T-cell (primary cell): Measurements from ENCODE around the gene ECI2. TPM values are rescaled to one million over a fixed set of nuclear protein-coding genes. Genes with fewer than 3 reads are reported as not detected.

Experiments used
- ATAC-seq, 4 experiments: fragments of 200-7000 bp in 3 of 4; fragments of 150-1000 bp in 1 of 4; cut with Tn5 transposase; replicated peaks in 1 of 4; 1 replicate in 3 of 4; 2 replicates in 1 of 4; pipeline ENCODE4 v1.10.0; 2021; ENCODE audit warnings: moderate library complexity in 3 of 4, mild to moderate bottlenecking in 2 of 4, moderate number of reproducible peaks in 1 of 4
- CTCF ChIA-PET, 2 donors: fragments of 300-600 bp; sonication (Branson Sonifier 250); formaldehyde crosslinking; loops; one replicate each; lab custom pipeline; 2022; ENCODE audit warnings: antibody characterized with exemption in 2 of 2; lab: Charles Lee
- POLR2A ChIA-PET, 2 donors: fragments of 300-600 bp; sonication (Branson Sonifier 250); formaldehyde crosslinking; loops; one replicate each; lab custom pipeline; 2022; ENCODE audit warnings: antibody characterized with exemption in 2 of 2; lab: Charles Lee
- DNase-seq, 35 experiments: peaks; one replicate each; pipeline versions ENCODE4 v3.0.0 to v3.0.0-alpha.2; 2013 to 2023
- H3K27ac ChIP-seq: one replicate; pipeline ENCODE4 v1.5.1; 2013; ENCODE audit warnings: low read length
- H3K27me3 ChIP-seq, 2 experiments: replicated peaks in 1 of 2; 1 replicate in 1 of 2; 2 replicates in 1 of 2; pipeline versions ENCODE4 v1.6.1 to v1.7.0; 2013; ENCODE audit warnings: low read length in 1 of 2, mixed read lengths in 1 of 2; ENCODE audit not compliant: control insufficient read depth in 2 of 2, insufficient read depth in 2 of 2; ENCODE audit errors: extremely low read depth in 1 of 2
- H3K36me3 ChIP-seq, 2 donors: 1 replicate in 1 of 2; 2 replicates in 1 of 2; pipeline versions ENCODE4 v1.6.1 to v1.7.0; 2013; ENCODE audit warnings: low read length in 1 of 2; ENCODE audit not compliant: control insufficient read depth in 2 of 2, insufficient read depth in 1 of 2; ENCODE audit errors: extremely low read depth in 1 of 2
- H3K4me1 ChIP-seq, 2 experiments: 1 replicate in 1 of 2; 2 replicates in 1 of 2; pipeline versions ENCODE4 v1.6.1 to v1.7.0; 2013; ENCODE audit warnings: low read length in 2 of 2, mixed read lengths in 1 of 2; ENCODE audit not compliant: insufficient read depth in 2 of 2, control insufficient read depth in 1 of 2; ENCODE audit errors: extremely low read depth in 1 of 2
- H3K4me3 ChIP-seq, 2 donors: 1 replicate in 1 of 2; 2 replicates in 1 of 2; pipeline versions ENCODE4 v1.5.1 to v1.7.0; 2013; ENCODE audit warnings: mild to moderate bottlenecking in 2 of 2, low read length in 1 of 2, moderate library complexity in 1 of 2; ENCODE audit not compliant: control insufficient read depth in 1 of 2; ENCODE audit errors: extremely low read depth in 1 of 2
- H3K9me3 ChIP-seq: 2 replicates; pipeline ENCODE4 v1.7.0; 2013
- H3K27ac Mint-ChIP-seq, 2 donors: one replicate each; pipeline ENCODE4 v1.8.0; 2020 to 2021; ENCODE audit warnings: mild to moderate bottlenecking in 2 of 2, mixed read lengths in 2 of 2
- H3K27me3 Mint-ChIP-seq, 2 donors: one replicate each; pipeline ENCODE4 v1.8.0; 2021 to 2022; ENCODE audit warnings: mixed read lengths in 2 of 2
- H3K36me3 Mint-ChIP-seq: one replicate; pipeline ENCODE4 v1.8.0; 2021; ENCODE audit warnings: mixed read lengths
- H3K4me1 Mint-ChIP-seq, 3 donors: one replicate each; pipeline ENCODE4 v1.8.0; 2020 to 2022; ENCODE audit warnings: mixed read lengths in 3 of 3, mild to moderate bottlenecking in 1 of 3
- H3K4me3 Mint-ChIP-seq, 3 donors: one replicate each; pipeline ENCODE4 v1.8.0; 2020 to 2022; ENCODE audit warnings: mild to moderate bottlenecking in 3 of 3, mixed read lengths in 3 of 3, moderate library complexity in 3 of 3
- H3K9me3 Mint-ChIP-seq, 3 donors: one replicate each; pipeline ENCODE4 v1.8.0; 2020 to 2022; ENCODE audit warnings: mixed read lengths in 3 of 3
- WGBS: methylation state at CpG from one replicate; pipeline ENCODE4 v1.1.5; 2013; ENCODE audit warnings: missing lambda C conversion rate; ENCODE audit not compliant: insufficient coverage; 5-methylcytosine and 5-hydroxymethylcytosine counted together
- total RNA-seq, 35 experiments: library from RNA in 6 of 35; stranded (reverse) in 6 of 35; fragments of 120-200 nt in 1 of 35; gene quantifications; one replicate each; pipeline versions ENCODE4 v1.2.1 to v1.2.4 and lab custom pipeline; 2013 to 2026

ECI2 gene
- 10 to 100 TPM; 20.4 to 47.7 (median 36.5) TPM for total RNA-seq
- 37.7 TPM for total RNA-seq (2013)
- total RNA-seq (lab: John Stamatoyannopoulos, UW): 9.8 to 71.8 (median 30.0) reads per million in 29 experiments

GRCh38 chr6:4134841-4135664 is at the start of gene ECI2:
Gene ECI2 (minus strand): TSS chr6:4135575. CDS start chr6:4135560, 15 bp downstream.
- H3K27me3 ChIP-seq: no peaks in the 10 kb centered on the region
- H3K4me1 ChIP-seq: peaks cover 12 to 17% of the 10 kb centered on the region in 2 experiments
- POLR2A ChIA-PET: interaction anchor here (0.5 to 2.5 kb wide), 11 partner anchors 76 to 1005 kb away, joined by 3 to 21 read pairs (median 6); a partner anchor contains a TSS
- ATAC-seq: peak; percentile 22 to 67 (median 28)
- Mint-ChIP-seq H3K36me3 (peaks cover 26% of the 10 kb centered on the region), H3K4me3 (peak within 1 kb of the TSS; percentile 86 to 91 (median 86)), H3K27me3 (no peaks in the 10 kb centered on the region), H3K4me1 (peaks cover 38 to 48% (median 44%) of the 10 kb centered on the region in 3 donors), H3K27ac (peak within 1 kb of the TSS; percentile 88 to 89), H3K9me3 (peaks cover 0 to 13% (median 5%) of the 10 kb centered on the region in 3 donors)
- H3K27ac ChIP-seq: peak within 1 kb of the TSS; percentile 82
- CTCF ChIA-PET: interaction anchor here in 1 of 2 donors (0.5 to 3.0 kb wide), 14 partner anchors 10 to 1544 kb away, joined by 3 to 21 read pairs (median 4); a partner anchor contains a TSS
- peak within 1 kb of the TSS; percentile 88 to 89 for H3K4me3 ChIP-seq
- peaks cover 0 to 21% of the 10 kb centered on the region in 2 donors for H3K36me3 ChIP-seq
- H3K9me3 ChIP-seq: no peaks in the 10 kb centered on the region
- DNase-seq: peak in 26 of 35 experiments; percentile 13 to 66 (median 38)
- WGBS: 1% methylated on average over 57 of the region's 66 CpGs

- POLR2A ChIA-PET: no interaction called here
- H3K27ac Mint-ChIP-seq: no peak overlapping the region
- peak in 1 of 35 experiments; percentile 15 for DNase-seq
Measured at GRCh38 chr6:4180652-4181255, 45.4 kb upstream of the ECI2 start.

GRCh38 chr6:4179960-4180651 is 44.7 kb upstream of the ECI2 start:
- Histone ChIP-seq H3K4me1 (no peaks in the 10 kb centered on the region), H3K4me3 (no peak overlapping the region), H3K27ac (no peak overlapping the region), H3K9me3 (no peaks in the 10 kb centered on the region), H3K27me3 (no peaks in the 10 kb centered on the region), H3K36me3 (no peaks in the 10 kb centered on the region)
- Mint-ChIP-seq H3K4me1 (no peaks in the 10 kb centered on the region), H3K9me3 (no peaks in the 10 kb centered on the region), H3K27me3 (peaks cover 6 to 7% of the 10 kb centered on the region in 2 donors), H3K36me3 (no peaks in the 10 kb centered on the region), H3K4me3 (no peak overlapping the region), H3K27ac (no peak overlapping the region)
- 81% methylated on average over 4 of the region's 4 CpGs for WGBS
- ATAC-seq: no peak
- ChIA-PET CTCF (no interaction called here), POLR2A (no interaction called here)
- no peak for DNase-seq

More at GRCh38 chr6:4180652-4181255, 45.4 kb upstream of the ECI2 start:
- Histone ChIP-seq H3K27ac (no peak overlapping the region), H3K4me3 (no peak overlapping the region), H3K4me1 (no peaks in the 10 kb centered on the region), H3K9me3 (no peaks in the 10 kb centered on the region), H3K27me3 (no peaks in the 10 kb centered on the region), H3K36me3 (no peaks in the 10 kb centered on the region)
- CTCF ChIA-PET: no interaction called here
- no peaks in the 10 kb centered on the region for H3K36me3 Mint-ChIP-seq
- no peak for ATAC-seq
- H3K9me3 Mint-ChIP-seq: no peaks in the 10 kb centered on the region
- no peak overlapping the region for H3K4me3 Mint-ChIP-seq
- no peaks in the 10 kb centered on the region for H3K4me1 Mint-ChIP-seq
- peaks cover 5 to 6% of the 10 kb centered on the region in 2 donors for H3K27me3 Mint-ChIP-seq
- 85% methylated on average over 8 of the region's 9 CpGs for WGBS

- WGBS: 75% methylated on average over 6 of the region's 8 CpGs
- CTCF ChIA-PET: no interaction called here
- no peak for ATAC-seq
Measured at GRCh38 chr6:4178737-4179333, 43.5 kb upstream of the ECI2 start.

GRCh38 chr6:4176907-4177306 is 41.5 kb upstream of the ECI2 start:
- H3K4me1 Mint-ChIP-seq: no peaks in the 10 kb centered on the region

More at GRCh38 chr6:4178737-4179333, 43.5 kb upstream of the ECI2 start:
- no peaks in the 10 kb centered on the region for H3K4me1 ChIP-seq
- Mint-ChIP-seq H3K4me3 (no peak overlapping the region), H3K27me3 (peaks cover 3 to 9% of the 10 kb centered on the region in 2 donors), H3K27ac (no peak overlapping the region), H3K4me1 (no peaks in the 10 kb centered on the region), H3K9me3 (no peaks in the 10 kb centered on the region), H3K36me3 (no peaks in the 10 kb centered on the region)
- POLR2A ChIA-PET: no interaction called here
- no peak for DNase-seq
- no peaks in the 10 kb centered on the region for H3K9me3 ChIP-seq
- no peak overlapping the region for H3K4me3 ChIP-seq
- no peaks in the 10 kb centered on the region for H3K27me3 ChIP-seq
- no peak overlapping the region for H3K27ac ChIP-seq
- H3K36me3 ChIP-seq: no peaks in the 10 kb centered on the region

More at GRCh38 chr6:4176907-4177306, 41.5 kb upstream of the ECI2 start:
- H3K9me3 ChIP-seq: no peaks in the 10 kb centered on the region
- H3K4me1 ChIP-seq: no peaks in the 10 kb centered on the region
- ATAC-seq (no peak), DNase-seq (no peak)
- H3K27ac Mint-ChIP-seq: no peak overlapping the region
- no peaks in the 10 kb centered on the region for H3K27me3 ChIP-seq
- H3K27me3 Mint-ChIP-seq: peaks cover 3 to 9% of the 10 kb centered on the region in 2 donors
- CTCF ChIA-PET: interaction anchor here (0.6 to 1.0 kb wide), 2 partner anchors 22 to 243 kb away, joined by 3 read pairs; no protein-coding TSS in a partner anchor
- no peak overlapping the region for H3K4me3 Mint-ChIP-seq
- POLR2A ChIA-PET: no interaction called here
- H3K27ac ChIP-seq: no peak overlapping the region
- no peaks in the 10 kb centered on the region for H3K36me3 Mint-ChIP-seq
- H3K36me3 ChIP-seq: no peaks in the 10 kb centered on the region
- no peaks in the 10 kb centered on the region for H3K9me3 Mint-ChIP-seq
- no peak overlapping the region for H3K4me3 ChIP-seq
- WGBS: 86% methylated on average over 2 of the region's 2 CpGs
